IMR-90 (cell line): ENCODE results near the gene KLHL28. TPM values are rescaled to one million over a fixed set of nuclear protein-coding genes. Genes with fewer than 3 reads are reported as not detected.
A peak's percentile ranks its signal among the peaks of the same experiment; 100 is the strongest.

ENCODE experiments used
- ATAC-seq: fragments of 200-7000 bp; cut with Tn5 transposase; 2 replicates; pipeline ENCODE4 v1.9.1; 2020; ENCODE audit warnings: low read depth, mild to moderate bottlenecking, moderate library complexity
- BruUV-seq: library from RNA; stranded (reverse); fragments of 400-500 nt; replicated peaks from 2 replicates; lab custom pipeline; 2021; lab: Mats Ljungman, UMichigan
- CTCF ChIA-PET: fragments of 300-600 bp; formaldehyde crosslinking; extraction: SDS; loops from one replicate; lab custom pipeline; 2021; ENCODE audit warnings: antibody characterized with exemption; lab: Yijun Ruan, JAX
- POLR2A ChIA-PET: fragments of 300-600 bp; sonication (Branson Sonifier 250); formaldehyde crosslinking; loops from one replicate; lab custom pipeline; 2022; ENCODE audit warnings: antibody characterized with exemption; ENCODE audit not compliant: unreplicated experiment; lab: Charles Lee
- DNase-seq: peaks from one replicate; pipeline ENCODE4 v3.0.0; 2013
- H2AFZ ChIP-seq: replicated peaks from 2 replicates; pipeline ENCODE3; 2013; ENCODE audit warnings: low read length, mild to moderate bottlenecking; ENCODE audit not compliant: poor library complexity
- H2AK5ac ChIP-seq: 2 replicates; pipeline ENCODE4 v1.6.1; 2013; ENCODE audit warnings: low read depth, low read length, inconsistent platforms
- H2AK9ac ChIP-seq: replicated peaks from 2 replicates; pipeline ENCODE3; 2013; ENCODE audit warnings: mild to moderate bottlenecking, low read depth, low read length, moderate library complexity; ENCODE audit not compliant: poor library complexity
- H2BK120ac ChIP-seq: 2 replicates; pipeline ENCODE4 v1.6.1; 2013; ENCODE audit warnings: low read depth, low read length, inconsistent platforms
- H2BK15ac ChIP-seq: 3 replicates; pipeline ENCODE4 v1.6.1; 2013; ENCODE audit warnings: low read depth, low read length, inconsistent platforms
- H2BK20ac ChIP-seq: 2 replicates; pipeline ENCODE4 v1.6.1; 2013; ENCODE audit warnings: low read depth, mild to moderate bottlenecking, inconsistent platforms, low read length, moderate library complexity
- H2BK5ac ChIP-seq: 2 replicates; pipeline ENCODE4 v1.6.1; 2013; ENCODE audit warnings: mild to moderate bottlenecking, low read depth, low read length, inconsistent platforms; ENCODE audit not compliant: poor library complexity, severe bottlenecking
- H3K14ac ChIP-seq: replicated peaks from 2 replicates; pipeline ENCODE4 v1.6.1; 2013; ENCODE audit warnings: low read depth, low read length, inconsistent platforms
- H3K18ac ChIP-seq: 2 replicates; pipeline ENCODE4 v1.6.1; 2013; ENCODE audit warnings: low read depth, low read length, control low read depth
- H3K23ac ChIP-seq: 2 replicates; pipeline ENCODE4 v1.6.1; 2013; ENCODE audit warnings: low read depth, low read length, inconsistent platforms
- H3K27ac ChIP-seq: 2 replicates; pipeline ENCODE4 v1.5.1; 2013; ENCODE audit warnings: mild to moderate bottlenecking, control low read depth, low read length; ENCODE audit not compliant: insufficient read depth
- H3K27me3 ChIP-seq: 2 replicates; pipeline ENCODE4 v1.6.1; 2013; ENCODE audit warnings: low read length; ENCODE audit not compliant: control insufficient read depth, insufficient read depth
- H3K36me3 ChIP-seq: 2 replicates; pipeline ENCODE4 v1.6.1; 2013; ENCODE audit warnings: low read length, mixed read lengths; ENCODE audit not compliant: control insufficient read depth, insufficient read depth
- H3K4ac ChIP-seq: 2 replicates; pipeline ENCODE4 v1.6.1; 2013; ENCODE audit warnings: low read depth, low read length, inconsistent platforms
- H3K4me1 ChIP-seq: 2 replicates; pipeline ENCODE4 v1.6.1; 2013; ENCODE audit warnings: low read length, mixed read lengths; ENCODE audit not compliant: control insufficient read depth, insufficient read depth
- H3K4me2 ChIP-seq: 2 replicates; pipeline ENCODE4 v1.6.1; 2013; ENCODE audit warnings: low read depth, mild to moderate bottlenecking, control low read depth, low read length, moderate library complexity
- H3K4me3 ChIP-seq: 2 replicates; pipeline ENCODE4 v1.5.1; 2013; ENCODE audit warnings: low read depth, mild to moderate bottlenecking, control low read depth, low read length, moderate library complexity; ENCODE audit not compliant: insufficient read depth
- H3K56ac ChIP-seq: 2 replicates; pipeline ENCODE4 v1.6.1; 2013; ENCODE audit warnings: low read length, inconsistent platforms; ENCODE audit not compliant: insufficient read depth; ENCODE audit errors: extremely low read depth
- H3K79me1 ChIP-seq, 2 experiments: 2 replicates each; pipeline ENCODE4 v1.6.1; 2013; ENCODE audit warnings: low read length in 2 of 2, inconsistent platforms in 1 of 2, low read depth in 1 of 2
- H3K9ac ChIP-seq: 2 replicates; pipeline ENCODE4 v1.6.1; 2013; ENCODE audit warnings: low read depth, low read length, control low read depth
- H3K9me1 ChIP-seq: 2 replicates; pipeline ENCODE4 v1.6.1; 2013; ENCODE audit warnings: low read length, inconsistent platforms; ENCODE audit not compliant: insufficient read depth
- H3K9me3 ChIP-seq: 2 replicates; pipeline ENCODE4 v1.6.1; 2013; ENCODE audit warnings: low read length; ENCODE audit not compliant: control insufficient read depth, insufficient read depth
- H4K20me1 ChIP-seq: 2 replicates; pipeline ENCODE4 v1.6.1; 2013; ENCODE audit warnings: low read length, inconsistent platforms; ENCODE audit not compliant: insufficient read depth
- H4K5ac ChIP-seq: 2 replicates; pipeline ENCODE4 v1.6.1; 2013; ENCODE audit warnings: mild to moderate bottlenecking, low read depth, low read length, control low read depth
- H4K8ac ChIP-seq, 2 experiments: 2 replicates each; pipeline ENCODE4 v1.6.1; 2013; ENCODE audit warnings: low read depth in 2 of 2, low read length in 2 of 2, control low read depth in 1 of 2, inconsistent platforms in 1 of 2
- H4K91ac ChIP-seq: 2 replicates; pipeline ENCODE4 v1.6.1; 2013; ENCODE audit warnings: low read depth, low read length, inconsistent platforms; ENCODE audit not compliant: insufficient read depth
- CEBPB ChIP-seq: IDR thresholded peaks from 2 replicates; pipeline ENCODE4 v1.6.1; 2012; ENCODE audit warnings: low read depth, low read length, improper control_type of control experiment
- CHD1 ChIP-seq: IDR thresholded peaks from 2 replicates; pipeline ENCODE4 v1.6.1; 2012; ENCODE audit warnings: low read depth, low read length, improper control_type of control experiment
- FOS ChIP-seq: fragments of 150-350 bp; IDR thresholded peaks from 2 replicates; pipeline ENCODE4 v1.6.1; 2016; ENCODE audit warnings: low read depth, low read length
- MAFK ChIP-seq: IDR thresholded peaks from 2 replicates; pipeline ENCODE4 v1.6.1; 2012; ENCODE audit warnings: low read depth, low read length, improper control_type of control experiment
- MXI1 ChIP-seq: IDR thresholded peaks from 2 replicates; pipeline ENCODE4 v1.6.1; 2012; ENCODE audit warnings: low read depth, mild to moderate bottlenecking, low read length, moderate library complexity, borderline replicate concordance
- NFE2L2 ChIP-seq: fragments of 150-350 bp; IDR thresholded peaks from 2 replicates; pipeline ENCODE4 v1.6.1; 2016; ENCODE audit warnings: low read depth, mild to moderate bottlenecking, low read length
- RCOR1 ChIP-seq: IDR thresholded peaks from 2 replicates; pipeline ENCODE4 v1.6.1; 2012; ENCODE audit warnings: mild to moderate bottlenecking, low read length, improper control_type of control experiment; ENCODE audit not compliant: insufficient replicate concordance
- SMC3 ChIP-seq: fragments of 150-350 bp; IDR thresholded peaks from 2 replicates; pipeline ENCODE4 v1.6.1; 2016; ENCODE audit warnings: low read depth, mild to moderate bottlenecking, antibody characterized with exemption, low read length, moderate library complexity
- whole genome bisulfite sequencing, 2 experiments: methylation state at CpG; one replicate each; pipeline versions ENCODE4 v1.1.5 to v1.1.7; 2013; ENCODE audit warnings: missing lambda C conversion rate in 2 of 2; ENCODE audit not compliant: insufficient read length in 1 of 2; ENCODE audit errors: extremely low coverage in 2 of 2; 5-methylcytosine and 5-hydroxymethylcytosine counted together
- dilution Hi-C: fragments of 300-500 bp; cut with HindIII; formaldehyde crosslinking; loops from one replicate; pipeline ENCODE4 v1.14.3; 2018; ENCODE audit warnings: low sequenced_read_pairs; ENCODE audit not compliant: unreplicated experiment
- in situ Hi-C: fragments of 300-500 bp; cut with MboI; formaldehyde crosslinking; loops from 3 replicates; pipeline ENCODE4 v1.14.3; 2019; ENCODE audit warnings: low sequenced_read_pairs, inconsistent platforms, mixed read lengths
- intact Hi-C: fragments of 100-400 bp; cut with micrococcal nuclease; formaldehyde crosslinking; loops from 2 replicates; pipeline ENCODE4 v1.10.0; 2022
- polyA plus RNA-seq, 3 experiments: library from polyadenylated mRNA; depleted of rRNA; stranded (reverse); fragments of >200 nt; gene quantifications; 2 replicates each; pipeline ENCODE4 v1.2.3, GENCODE V29; 2012; ENCODE audit warnings: low replicate concordance in 1 of 3
- total RNA-seq: library from RNA; depleted of rRNA; stranded (reverse); fragments of >200 nt; gene quantifications from 2 replicates; pipeline ENCODE4 v1.2.3, GENCODE V29; 2012

The KLHL28 gene
- total and polyA plus RNA-seq, 2 of the 4 experiments (the other 2 are of a cell fraction), result 2.9 to 7.7 TPM

GRCh38 chr14:44895716-44896115 is 66.0 kb downstream of the KLHL28 start:
- H3K14ac ChIP-seq, result peak overlapping the region; percentile 24; the same call in 1 of the 2 replicates
- no peak overlapping the region; the same call in 1 of the 2 replicates for H4K5ac ChIP-seq
- no peak overlapping the region for H3K4ac ChIP-seq
- peak overlapping the region; percentile 100 for H2BK5ac ChIP-seq
- no TSS peak for BruUV-seq
- DNase-seq (peak; percentile 90), ATAC-seq (peak; percentile 22)
- no peak for TF ChIP-seq MAFK
- TF ChIP-seq RCOR1, result no peak
- peak; percentile 58; the same call in 1 of the 2 replicates for TF ChIP-seq CEBPB
- no peak for TF ChIP-seq NFE2L2
- TF ChIP-seq FOS, result peak; percentile 16; the same call in 1 of the 2 replicates
- TF ChIP-seq MXI1, result no peak
- TF ChIP-seq CHD1, result no peak
- TF ChIP-seq SMC3, result no peak
- CTCF ChIA-PET, result interaction anchor here (0.5 kb wide), 1 partner anchor 372 kb away, joined by 4 read pairs; no protein-coding TSS in a partner anchor
- no peak overlapping the region for H2AK9ac ChIP-seq
- no peak overlapping the region for H3K56ac ChIP-seq
- H3K36me3 ChIP-seq, result peaks cover under 1% of the 10 kb centered on the region
- POLR2A ChIA-PET, result interaction anchor here (0.6 kb wide), 1 partner anchor 40 kb away, joined by 3 read pairs; no protein-coding TSS in a partner anchor
- no peak overlapping the region; the same call in 1 of the 2 replicates for H3K18ac ChIP-seq
- H2BK15ac ChIP-seq, result no peak overlapping the region; the same call in 2 of the 3 replicates
- intact Hi-C loops, result loop anchor here (5.0 kb wide), 1 partner anchor 357 kb away; the partner anchor contains the start of gene MIS18BP1
- dilution Hi-C loops, result no loop called here
- H3K4me1 ChIP-seq, result peaks cover 8% of the 10 kb centered on the region
- H4K8ac ChIP-seq, result peak overlapping the region; percentile 22 to 96; a peak in 2 of 4 replicates
- peak overlapping the region; percentile 100; the same call in 1 of the 2 replicates for H3K27ac ChIP-seq
- in situ Hi-C loops, result no loop called here
- H3K9me3 ChIP-seq, result peaks cover 2% of the 10 kb centered on the region
- no peak overlapping the region for H2AK5ac ChIP-seq
- H3K4me3 ChIP-seq, result no peak overlapping the region
- peaks cover 7% of the 10 kb centered on the region; the same call in 1 of the 2 replicates for H4K20me1 ChIP-seq
- H3K4me2 ChIP-seq, result no peak overlapping the region
- H3K27me3 ChIP-seq, result no peaks in the 10 kb centered on the region
- H3K23ac ChIP-seq, result no peak overlapping the region
- H3K79me1 ChIP-seq, result peaks cover 0 to 10% of the 10 kb centered on the region in 2 experiments; a peak in 2 of 4 replicates
- H3K9me1 ChIP-seq, result no peaks in the 10 kb centered on the region
- H4K91ac ChIP-seq, result no peak overlapping the region
- no peak overlapping the region for H2BK20ac ChIP-seq
- no peak overlapping the region for H3K9ac ChIP-seq
- no CpG with 5 or more reads among the region's 2 CpGs for WGBS, 2 experiments
- no peak overlapping the region for H2AFZ ChIP-seq
- peak overlapping the region; percentile 99; the same call in 1 of the 2 replicates for H2BK120ac ChIP-seq
